COLO668 (cell line): Measurements from ENCODE around the gene CDH5.
"Not testable (repeated sequence)": the region's sequence is repeated elsewhere in the genome, so short reads cannot be mapped to it uniquely, and the experiment has no call there.

Experiments
- DNase-seq: peaks from one replicate; lab custom pipeline; 2025; ENCODE audit not compliant: unreplicated experiment; lab: John Stamatoyannopoulos, UW

CDH5 gene, protein sequence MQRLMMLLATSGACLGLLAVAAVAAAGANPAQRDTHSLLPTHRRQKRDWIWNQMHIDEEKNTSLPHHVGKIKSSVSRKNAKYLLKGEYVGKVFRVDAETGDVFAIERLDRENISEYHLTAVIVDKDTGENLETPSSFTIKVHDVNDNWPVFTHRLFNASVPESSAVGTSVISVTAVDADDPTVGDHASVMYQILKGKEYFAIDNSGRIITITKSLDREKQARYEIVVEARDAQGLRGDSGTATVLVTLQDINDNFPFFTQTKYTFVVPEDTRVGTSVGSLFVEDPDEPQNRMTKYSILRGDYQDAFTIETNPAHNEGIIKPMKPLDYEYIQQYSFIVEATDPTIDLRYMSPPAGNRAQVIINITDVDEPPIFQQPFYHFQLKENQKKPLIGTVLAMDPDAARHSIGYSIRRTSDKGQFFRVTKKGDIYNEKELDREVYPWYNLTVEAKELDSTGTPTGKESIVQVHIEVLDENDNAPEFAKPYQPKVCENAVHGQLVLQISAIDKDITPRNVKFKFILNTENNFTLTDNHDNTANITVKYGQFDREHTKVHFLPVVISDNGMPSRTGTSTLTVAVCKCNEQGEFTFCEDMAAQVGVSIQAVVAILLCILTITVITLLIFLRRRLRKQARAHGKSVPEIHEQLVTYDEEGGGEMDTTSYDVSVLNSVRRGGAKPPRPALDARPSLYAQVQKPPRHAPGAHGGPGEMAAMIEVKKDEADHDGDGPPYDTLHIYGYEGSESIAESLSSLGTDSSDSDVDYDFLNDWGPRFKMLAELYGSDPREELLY

DNA sequence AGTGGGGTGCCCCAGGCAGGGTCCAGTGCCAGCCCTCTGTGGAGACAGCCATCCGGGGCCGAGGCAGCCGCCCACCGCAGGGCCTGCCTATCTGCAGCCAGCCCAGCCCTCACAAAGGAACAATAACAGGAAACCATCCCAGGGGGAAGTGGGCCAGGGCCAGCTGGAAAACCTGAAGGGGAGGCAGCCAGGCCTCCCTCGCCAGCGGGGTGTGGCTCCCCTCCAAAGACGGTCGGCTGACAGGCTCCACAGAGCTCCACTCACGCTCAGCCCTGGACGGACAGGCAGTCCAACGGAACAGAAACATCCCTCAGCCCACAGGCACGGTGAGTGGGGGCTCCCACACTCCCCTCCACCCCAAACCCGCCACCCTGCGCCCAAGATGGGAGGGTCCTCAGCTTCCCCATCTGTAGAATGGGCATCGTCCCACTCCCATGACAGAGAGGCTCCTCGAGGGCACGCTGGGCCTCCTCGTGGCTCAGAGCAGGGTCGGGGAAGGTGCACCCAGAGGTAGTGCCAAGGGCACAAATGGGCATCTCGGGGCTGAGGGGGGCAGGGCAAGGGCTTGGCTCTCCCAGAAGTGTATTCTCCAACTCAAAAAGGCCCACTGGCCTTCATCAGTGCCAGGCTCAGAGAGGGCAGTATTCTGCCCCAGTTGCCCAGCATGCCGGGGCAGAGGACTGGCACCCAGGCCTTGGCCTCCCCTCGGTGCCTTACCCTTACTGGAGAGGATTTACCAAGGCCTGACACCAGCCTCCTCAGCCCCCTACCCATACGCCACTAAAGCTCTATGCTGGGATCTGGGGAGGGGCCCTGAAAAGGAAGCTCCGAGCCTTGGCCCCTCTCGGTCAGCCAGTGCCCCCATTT, at the start of gene CDH5:
TSS of gene CDH5 (plus strand) at position 259 of the 867 bp plus-strand sequence. CDS start 12,647 bp downstream, outside the sequence.
- no peak for DNase-seq

DNA sequence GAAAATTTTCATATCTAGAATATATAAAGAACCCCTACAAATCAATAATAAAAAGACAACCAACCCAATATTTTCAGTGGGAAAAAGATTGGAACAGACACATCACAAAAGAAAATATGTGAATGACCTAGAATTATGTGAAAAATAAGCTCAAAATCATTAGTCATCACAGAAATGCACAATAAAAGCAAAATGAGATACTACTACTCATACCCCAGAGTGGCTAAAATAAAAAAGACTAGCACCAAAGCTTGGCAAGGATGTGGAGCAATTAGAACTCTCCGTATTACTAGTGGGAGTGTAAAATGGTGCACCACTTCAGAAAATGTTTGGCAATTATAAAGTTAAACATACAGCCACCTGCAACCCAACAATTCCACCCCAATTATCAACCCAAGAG, 48.0 kb upstream of the CDH5 start:
- DNase-seq = no peak

DNA sequence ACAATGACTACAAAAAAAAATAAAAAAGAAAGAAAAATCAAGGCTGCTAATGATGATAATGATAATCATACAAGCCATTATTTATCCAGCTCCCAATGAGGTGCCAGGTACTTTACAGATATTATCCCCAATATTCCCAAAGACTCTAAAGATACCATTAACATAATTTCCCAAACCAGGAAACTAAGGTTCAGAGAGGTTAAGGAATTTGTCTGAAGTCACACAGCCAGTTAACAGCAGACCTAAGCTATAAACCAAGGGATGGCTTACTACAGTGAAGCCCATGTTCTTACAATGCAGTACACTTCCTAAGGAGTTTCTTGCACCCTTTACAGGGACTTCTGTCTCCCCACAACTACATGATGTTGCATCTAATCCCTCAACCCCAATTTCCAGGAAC, 45.7 kb upstream of the CDH5 start:
- DNase-seq = no peak

DNA sequence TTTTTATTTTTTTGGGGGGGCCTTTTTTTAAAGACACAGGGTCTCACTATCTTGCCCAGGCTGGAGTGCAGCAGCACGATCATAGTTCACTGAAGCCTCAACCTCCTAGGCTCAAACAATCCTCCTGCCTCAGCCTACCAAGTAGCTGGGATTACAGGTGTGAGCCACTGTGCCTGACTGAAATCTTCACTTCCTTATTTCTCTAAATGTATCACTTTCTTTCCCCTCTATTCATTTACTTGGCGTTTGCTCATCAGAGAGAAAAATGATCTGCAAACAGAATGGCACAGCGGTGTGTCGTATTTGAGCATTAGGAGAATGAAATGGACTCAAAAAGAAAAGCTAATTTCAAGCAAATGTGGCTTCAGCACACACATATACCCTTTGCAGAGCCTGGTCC, 44.3 kb upstream of the CDH5 start:
- no peak for DNase-seq

DNA sequence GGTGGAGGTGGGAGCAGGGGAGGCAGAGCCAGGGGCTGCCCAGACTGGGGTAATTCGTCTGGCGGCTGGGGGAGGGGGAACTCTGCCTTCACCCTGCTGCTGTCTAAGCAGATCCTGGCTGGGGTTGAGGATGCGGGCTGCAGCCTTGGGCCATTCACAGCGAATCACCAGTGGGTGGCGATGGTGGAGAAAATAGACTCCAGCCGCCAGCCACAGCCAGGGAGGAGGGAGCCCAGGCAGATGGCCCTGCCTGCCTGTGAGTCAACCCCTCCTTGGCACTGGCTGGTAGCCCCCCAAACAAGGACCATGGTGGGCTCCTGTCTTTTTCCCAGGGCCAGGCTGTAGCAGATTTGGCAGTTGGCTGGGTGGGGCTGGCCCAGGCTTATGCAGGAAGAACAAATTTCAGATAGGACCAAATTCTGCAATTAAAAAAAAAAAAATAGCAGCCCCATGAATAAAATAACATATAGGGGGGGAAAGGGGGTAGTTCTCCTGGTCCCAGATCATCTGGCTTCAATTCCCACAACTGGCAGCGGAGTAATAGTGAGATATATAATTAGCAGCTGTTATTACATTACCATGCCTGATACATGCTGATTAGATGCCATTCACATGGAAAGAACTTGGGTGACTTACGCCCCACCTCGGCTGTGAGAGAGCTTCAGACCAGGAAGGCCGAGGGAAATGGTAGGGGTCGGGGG, 41.5 kb upstream of the CDH5 start:
- DNase-seq = peak; percentile 67

DNA sequence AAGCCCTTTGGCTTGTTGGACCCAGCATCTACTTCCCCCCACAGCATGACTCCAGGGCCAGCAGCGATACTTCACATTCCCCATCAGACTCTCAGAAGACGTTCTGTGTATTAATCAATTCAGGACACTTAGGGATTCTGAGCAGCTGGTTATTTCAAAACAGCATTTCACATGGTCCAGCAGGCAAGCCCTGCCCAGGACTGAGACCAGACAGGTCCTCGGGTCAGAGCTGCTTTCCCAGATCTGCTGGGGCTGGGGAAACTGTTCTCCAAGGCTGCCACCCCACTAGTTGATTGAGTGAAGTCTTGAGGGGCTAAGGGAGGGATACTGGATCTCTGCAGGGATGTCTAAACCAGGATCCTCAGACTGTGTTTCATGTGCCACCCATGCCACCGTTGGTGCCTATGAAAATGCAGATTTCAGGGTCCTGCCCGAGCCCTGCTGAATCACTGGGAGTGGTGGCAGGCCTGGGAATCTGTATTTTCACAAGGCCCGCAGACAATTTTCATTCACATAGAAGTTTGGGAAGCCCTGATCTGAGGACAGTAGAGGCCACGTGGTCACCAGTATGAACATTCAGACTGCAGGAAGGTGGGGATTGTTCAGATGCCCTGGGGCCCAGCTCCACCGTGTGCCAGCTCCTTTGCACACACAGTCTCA, 40.6 kb upstream of the CDH5 start:
- no peak for DNase-seq

DNA sequence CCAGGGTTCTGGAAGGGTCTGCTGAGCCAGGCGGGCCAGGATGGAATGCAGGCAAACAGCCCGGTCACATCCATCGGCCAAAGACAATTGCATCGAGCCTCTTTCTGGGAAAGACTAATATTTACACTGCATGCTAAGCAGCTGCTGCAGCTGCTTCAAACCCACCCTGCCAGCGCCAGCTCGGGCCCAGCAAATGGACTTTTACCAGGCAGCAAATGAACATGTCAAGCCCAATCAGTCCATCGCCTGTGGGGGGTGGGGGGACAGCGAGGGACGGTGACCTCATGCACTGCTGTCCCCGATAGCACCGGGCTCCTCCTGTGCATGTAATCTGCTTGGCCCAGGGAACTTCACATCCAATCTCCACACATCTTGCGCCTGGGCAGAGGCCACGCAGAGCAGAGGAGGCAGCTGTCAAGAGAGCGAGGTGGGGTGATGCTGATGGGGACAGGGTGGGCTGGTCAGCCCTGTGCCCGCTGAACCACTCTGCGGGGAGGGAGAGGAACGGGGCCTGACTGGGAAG, 39.4 kb upstream of the CDH5 start:
- peak; percentile 92 for DNase-seq

DNA sequence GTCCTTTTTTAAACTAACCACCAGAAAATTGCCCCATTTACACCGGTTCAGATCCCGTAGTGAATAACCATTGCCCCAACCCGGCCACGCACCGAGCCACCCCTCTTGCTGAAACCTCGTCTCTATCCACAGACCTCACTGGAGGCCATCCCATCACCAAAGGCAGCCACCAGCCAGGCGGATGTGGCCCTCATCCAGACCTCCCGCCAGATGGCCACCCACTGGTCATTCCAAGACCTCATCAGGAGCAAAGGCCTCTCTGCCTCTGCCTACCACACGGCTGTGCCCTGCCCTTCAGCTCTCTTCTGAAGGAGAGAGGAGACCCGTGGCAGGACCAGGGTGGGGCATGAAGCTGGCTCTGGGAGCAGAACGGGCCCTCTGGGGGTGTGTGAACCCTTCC, 38.2 kb upstream of the CDH5 start:
- no peak for DNase-seq

DNA sequence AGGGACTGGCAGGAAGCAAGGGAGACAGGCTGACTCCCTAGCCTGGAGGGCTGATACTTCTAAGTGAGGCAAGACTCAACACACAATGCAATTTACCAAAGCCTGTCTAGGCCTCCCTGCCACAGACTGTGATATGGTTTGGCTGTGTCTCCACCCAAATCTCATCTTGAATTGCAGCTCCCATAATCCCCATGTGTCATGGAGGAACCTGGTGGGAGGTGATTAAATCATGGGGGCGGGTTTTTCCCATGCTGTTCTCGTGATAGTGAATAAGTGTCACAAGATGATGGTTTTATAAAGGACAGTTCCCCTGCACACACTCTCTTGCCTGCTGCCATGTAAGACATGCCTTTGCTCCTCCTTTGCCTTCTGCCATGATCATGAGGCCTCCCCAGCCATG, 35.0 kb upstream of the CDH5 start:
- not testable (repeated sequence) for DNase-seq

DNA sequence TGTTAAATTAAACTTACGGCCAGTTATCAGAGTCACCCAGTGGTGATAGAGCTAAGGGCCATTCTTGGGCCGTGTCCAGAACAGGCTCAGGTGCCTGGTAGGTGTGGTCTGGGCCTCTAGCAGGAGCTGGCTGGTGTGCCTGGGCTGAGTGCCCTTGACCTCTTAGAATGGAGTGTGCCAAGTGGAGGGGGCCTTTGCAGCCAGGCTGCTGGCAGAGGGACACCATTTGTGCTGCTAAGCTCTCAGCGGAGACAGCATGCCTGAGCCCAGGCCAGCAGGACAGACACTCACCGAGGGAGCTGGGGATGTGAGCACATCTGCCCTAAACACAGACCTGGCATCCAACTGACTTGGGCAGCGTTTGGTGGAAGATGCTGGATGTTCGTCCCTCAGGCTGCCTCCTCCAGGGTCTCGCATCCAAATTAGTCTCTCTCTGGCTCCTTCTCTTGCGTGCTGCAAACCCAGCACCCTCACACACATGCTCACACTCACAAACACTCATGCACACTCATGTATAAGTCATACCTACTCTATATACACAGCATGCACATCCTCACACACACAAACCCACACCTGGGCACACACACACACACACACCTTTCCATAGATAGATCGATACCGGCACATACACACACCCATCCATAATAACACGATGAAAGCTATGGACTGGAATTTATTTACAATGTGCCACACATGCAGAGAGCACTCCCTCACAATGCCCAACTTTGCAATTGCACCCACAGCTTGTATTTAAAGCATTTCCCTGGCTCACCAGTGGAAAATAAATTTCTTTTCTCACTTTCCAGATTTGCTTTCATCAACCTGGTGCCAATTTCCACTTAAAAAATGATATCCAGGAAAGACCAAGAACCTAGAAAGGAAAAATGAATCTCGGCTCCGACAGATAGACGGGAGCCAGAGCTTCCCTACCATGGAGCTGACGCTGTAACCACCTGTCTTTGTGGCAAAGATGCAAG, 33.6 kb upstream of the CDH5 start:
- no peak for DNase-seq

DNA sequence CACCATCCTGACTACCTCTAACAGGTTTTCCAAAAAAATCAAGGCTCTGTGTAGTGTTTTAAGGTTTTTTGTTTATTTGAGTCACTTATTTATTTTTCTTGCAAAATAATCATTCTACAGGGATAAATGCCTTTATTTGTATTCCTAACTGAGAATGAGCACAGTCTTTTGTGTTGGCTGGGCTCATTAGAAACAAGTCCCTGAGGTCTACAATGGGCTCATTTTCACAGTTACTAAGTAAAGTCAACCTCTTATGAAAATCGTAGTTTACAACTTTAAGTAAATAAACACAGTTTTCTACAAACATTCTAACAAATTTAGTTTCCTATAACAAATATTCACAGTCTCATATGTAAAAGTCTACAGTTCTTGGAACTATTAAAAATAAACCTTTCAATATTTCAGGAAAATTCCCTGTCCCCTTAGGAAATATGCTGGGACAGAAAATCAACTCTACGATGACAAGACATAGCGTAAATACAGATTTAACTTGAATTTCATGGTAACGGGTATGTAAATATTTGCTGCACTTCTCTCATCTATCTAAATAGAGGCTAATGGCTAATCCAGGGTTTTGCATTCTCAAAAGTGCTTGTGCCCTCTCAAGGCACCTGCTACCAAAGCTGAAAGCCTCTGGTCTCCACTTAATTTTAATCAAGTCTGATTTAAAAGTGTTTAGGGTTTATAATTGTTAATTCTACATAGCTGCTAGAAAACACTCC, 31.5 kb upstream of the CDH5 start:
- peak; percentile 39 for DNase-seq

DNA sequence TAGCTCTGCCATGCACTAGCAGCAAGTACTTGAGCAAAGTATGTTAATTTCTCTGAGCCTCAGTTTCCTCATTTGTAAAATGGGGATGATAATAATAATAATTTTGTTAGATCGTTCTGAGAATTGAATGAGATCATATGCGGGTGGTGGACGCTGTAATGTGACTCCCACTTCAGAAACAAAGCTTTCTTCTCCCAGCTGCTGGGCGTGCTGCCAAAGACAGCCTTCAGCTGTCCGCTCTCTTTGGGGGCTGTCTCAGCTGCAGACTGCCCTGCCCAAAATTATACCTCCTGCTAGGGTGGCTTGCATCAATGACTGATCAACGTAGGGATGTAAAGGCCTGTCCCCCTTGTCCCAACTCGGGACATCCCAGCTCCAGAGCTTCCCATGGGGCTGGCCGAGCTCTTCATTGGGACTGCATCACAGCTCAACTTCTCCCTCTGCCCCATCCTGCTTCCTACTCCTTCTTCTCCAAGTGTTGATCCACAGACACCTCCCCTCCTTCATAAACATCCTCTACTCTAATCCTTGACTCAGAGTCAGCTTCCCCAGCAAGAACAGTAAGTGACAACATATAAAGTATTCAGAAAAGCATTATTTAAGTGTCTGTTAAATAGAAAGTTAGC, 30.7 kb upstream of the CDH5 start:
- DNase-seq = peak; percentile 94

DNA sequence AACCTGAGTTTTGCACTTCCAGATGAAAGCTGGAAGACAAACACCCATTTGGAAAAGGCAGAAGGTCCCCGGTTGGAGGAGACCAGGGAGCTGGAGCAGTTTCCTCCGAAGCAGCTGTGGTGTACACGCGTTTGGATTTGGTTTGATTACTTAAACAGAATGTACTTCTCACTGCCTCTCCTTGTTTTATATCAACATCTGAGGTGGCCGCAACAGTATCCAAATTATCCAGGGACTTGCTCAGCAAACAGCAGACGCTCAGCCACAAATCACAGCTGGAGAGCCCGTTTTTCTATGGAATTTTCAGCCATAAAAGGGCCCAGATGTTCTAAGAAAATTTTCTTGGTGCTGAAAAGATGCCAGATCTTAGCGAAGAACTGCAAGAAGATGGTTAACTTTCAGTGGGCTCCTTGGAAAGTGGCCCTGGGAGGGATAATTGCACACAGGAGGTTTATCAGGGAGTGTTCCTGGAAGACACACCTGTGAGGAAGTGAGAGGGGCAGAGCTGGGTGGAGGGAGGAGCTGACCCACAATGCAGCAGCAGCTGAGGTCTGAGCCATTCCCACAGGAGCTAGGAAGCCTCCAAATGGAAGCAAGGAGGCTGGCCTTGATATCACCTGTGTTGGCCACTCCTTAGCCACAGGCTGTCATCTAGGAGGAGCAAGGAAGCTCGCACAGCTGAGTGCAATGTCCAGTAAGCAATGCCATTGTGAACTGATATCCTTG, 28.9 kb upstream of the CDH5 start:
- no peak for DNase-seq

DNA sequence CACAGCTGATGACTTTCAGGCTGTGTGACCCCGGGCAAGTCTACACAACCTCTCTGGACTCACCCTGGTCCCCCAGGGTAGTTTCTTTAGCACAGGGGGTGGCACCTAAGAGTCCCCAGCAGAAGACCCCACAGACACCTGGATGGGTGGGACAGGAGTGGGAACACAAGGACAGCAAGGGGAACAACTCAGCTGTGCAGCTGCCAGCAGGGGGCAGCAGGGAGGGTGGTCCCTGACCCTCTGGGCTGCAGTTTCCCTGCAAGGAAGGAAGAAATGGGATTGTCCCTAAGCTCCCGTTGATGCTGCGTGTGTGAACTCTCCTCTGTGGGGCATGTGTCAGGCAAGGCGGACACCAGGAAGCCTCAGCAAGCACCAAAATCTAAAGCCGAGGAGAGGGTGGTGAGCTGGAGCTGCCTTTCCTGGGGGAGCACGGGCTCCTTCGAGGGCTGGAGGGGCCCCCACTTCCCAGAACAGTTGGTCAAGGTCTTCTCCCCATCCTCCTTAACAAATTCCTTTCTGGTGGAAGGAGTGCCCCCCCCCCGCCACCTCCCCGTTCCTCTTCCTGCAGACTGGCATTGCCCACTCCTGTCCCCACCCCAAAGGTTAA, 24.1 kb upstream of the CDH5 start:
- peak; percentile 14 for DNase-seq

DNA sequence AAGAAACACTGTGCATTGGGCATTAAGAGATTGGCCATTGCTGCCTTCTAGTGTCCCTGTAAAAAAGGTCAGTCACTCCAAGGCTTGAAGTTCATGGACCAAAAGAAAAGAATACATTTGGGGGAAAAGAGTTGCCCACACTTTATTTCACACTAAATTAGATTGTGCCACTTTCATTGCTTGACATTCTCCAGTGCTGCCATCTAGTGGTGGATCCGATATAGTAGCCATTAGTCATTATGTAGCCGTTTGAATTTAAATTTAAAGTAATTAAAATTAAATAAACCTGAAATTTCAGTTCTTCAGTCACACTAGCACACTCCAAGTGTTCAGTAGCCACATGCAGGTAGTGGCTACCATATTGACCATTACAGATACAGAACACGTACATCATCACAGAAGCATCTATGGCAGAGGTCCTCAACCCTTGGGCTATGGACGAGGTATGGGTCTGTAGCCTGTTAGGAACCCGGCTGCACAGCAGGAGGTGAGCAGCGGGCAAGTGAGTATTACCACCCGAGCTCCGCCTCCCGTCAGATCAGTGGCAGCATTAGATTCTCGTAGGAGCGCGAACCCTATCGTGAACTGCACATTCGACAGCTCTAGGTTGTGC, 21.9 kb upstream of the CDH5 start:
- DNase-seq = peak; percentile 57

DNA sequence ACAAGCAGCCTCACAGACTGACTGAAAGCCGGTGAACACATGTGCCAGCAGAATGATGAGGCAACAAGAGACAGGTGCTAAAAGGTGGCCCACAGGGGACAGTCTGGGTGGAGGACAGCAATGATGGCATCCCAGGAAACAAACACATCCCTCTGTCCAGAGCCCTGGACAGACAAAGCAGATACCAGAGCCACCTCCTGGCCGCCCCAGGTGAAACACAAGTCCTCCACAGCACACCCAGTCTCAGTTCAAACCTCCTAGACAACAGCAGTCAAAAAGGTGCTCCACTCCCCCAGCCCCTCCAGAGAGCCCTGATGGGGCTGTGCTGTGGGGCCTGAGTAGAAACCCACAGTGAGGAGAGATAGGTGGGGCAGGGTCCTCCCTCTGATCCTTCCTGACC, 20.3 kb upstream of the CDH5 start:
- peak; percentile 23 for DNase-seq
